NOMO-1 treated with DMSO at 0.1 percent for 48 hours (cell line): ENCODE results near the gene DMRTA1.
"Not testable (repeated sequence)": the region's sequence is repeated elsewhere in the genome, so short reads cannot be mapped to it uniquely, and the experiment has no call there.

Source experiments
- DNase-seq: peaks from one replicate; lab custom pipeline; 2025; ENCODE audit not compliant: unreplicated experiment; lab: John Stamatoyannopoulos, UW

The DMRTA1 gene

DNA sequence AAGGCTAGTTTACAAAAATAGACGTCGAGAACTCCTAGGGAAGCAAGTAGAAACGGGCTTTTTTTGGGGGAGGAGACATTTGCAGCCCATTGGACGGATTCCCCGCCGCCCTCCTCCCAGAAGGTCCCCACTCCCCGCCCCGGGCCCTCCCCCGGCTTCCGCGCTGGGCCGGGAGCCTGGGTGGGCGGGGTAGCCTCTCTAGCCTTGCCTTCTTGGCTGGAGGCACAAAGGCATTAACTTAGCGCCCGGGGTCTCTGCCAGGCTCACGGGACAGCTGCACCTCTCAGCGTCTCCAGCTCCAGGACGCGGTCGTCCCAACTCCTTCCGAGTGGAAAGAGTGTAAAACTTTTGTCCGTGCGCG lies at the start of gene DMRTA1:
Gene DMRTA1 (plus strand): TSS at position 236 of the 361 bp plus-strand sequence. CDS start 242 bp downstream, outside the sequence.
- no peak for DNase-seq

- no peak for DNase-seq
These were observed 45.0 kb upstream of the DMRTA1 start for GRCh38 chr9:22401671-22402070.

GRCh38 chr9:22405869-22406659 lies 40.6 kb upstream of the DMRTA1 start:
- DNase-seq: no peak

DNA sequence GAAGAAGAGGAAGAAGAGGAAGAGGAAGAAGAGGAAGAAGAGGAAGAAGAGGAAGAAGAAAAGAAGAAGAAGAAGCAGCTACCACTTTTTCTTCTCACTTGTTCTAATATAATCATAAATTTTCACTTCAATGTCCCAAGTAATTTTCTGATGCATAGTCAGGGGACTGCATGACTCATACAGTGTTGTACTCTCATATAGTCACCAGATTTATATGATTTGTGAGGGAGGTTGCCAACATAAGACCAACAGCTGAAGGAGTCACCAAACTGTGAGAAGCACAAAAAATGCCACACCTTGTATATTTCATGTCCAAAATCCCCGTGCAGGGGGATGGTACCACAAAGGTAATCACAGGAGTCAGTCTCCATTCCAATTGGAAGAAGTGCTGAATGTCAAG lies 32.7 kb upstream of the DMRTA1 start:
- no peak for DNase-seq

- no peak for DNase-seq
These were observed 30.5 kb upstream of the DMRTA1 start for GRCh38 chr9:22415941-22416691.

- DNase-seq: no peak
These were observed 29.9 kb upstream of the DMRTA1 start for GRCh38 chr9:22416692-22417060.

DNA sequence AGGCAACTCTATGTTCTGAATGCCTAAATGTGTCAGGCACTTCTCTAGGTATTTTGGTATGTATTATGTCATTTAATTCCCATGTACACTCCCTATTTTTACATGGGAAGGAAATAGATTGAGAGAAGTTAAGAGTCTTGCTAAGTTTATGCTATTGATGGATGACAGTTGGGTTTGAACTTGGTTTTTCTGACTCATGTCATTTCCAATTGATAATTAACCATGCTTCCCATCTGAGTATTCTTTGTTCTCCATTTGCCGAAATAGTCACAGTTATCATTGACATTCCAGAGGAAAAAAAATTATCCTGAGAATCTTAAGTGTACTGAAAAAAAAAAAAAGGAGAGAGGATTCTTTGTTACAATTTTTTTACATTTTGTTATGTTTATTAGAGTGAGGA lies 23.1 kb upstream of the DMRTA1 start:
- DNase-seq: no peak

DNA sequence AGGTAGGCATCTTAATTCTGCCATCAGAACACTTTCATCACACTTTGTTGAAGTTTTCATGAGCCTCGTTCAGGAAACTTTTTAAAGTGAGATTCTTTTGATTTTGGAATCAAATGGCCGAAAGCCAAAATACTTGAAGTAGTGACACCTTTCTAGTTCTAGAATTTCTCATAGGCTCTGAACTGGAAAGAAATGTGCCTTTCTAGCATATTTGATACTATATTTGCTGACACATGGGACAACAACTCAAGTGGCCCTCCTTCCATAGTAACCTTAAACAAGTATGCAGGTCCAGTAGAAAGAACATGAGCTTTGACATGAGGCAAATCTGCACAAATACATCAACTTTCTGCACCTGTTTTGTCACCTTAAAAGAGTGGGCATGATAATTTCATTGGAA lies 22.0 kb upstream of the DMRTA1 start:
- no peak for DNase-seq

- DNase-seq: no peak
These were observed 21.1 kb upstream of the DMRTA1 start for GRCh38 chr9:22425551-22425950.

- no peak for DNase-seq
These were observed 19.3 kb upstream of the DMRTA1 start for GRCh38 chr9:22427226-22427880.

GRCh38 chr9:22433691-22434090 lies 12.9 kb upstream of the DMRTA1 start:
- no peak for DNase-seq

DNA sequence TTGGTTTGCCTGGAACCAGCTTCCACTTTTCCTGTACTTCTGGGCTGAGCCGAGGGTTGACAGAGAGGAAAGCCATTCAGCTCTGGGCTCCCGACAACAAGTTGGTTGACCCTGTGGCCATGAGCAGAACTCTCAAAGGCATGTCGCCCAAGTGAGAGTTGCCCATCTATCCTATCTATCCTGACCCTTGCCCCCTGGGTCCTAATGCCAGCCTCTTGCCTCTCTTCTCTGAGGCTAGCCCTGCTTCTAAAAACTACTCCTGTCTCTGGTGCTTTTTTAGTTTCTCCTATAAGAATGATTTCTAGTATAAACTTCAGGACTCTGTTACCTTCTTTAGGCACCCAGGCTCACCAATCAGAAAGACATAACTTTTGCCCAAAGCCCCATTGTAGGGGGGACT lies 11.4 kb upstream of the DMRTA1 start:
- not testable (repeated sequence) for DNase-seq

- not testable (repeated sequence) for DNase-seq
These were observed 9.1 kb upstream of the DMRTA1 start for GRCh38 chr9:22437461-22438067.

GRCh38 chr9:22440841-22441240 lies 5.8 kb upstream of the DMRTA1 start:
- DNase-seq: no peak

GRCh38 chr9:22446950-22447617 lies 460 bp downstream of the DMRTA1 start:
- DNase-seq: no peak

- no peak for DNase-seq
These were observed 1.1 kb downstream of the DMRTA1 start for GRCh38 chr9:22447618-22448305.

GRCh38 chr9:22449719-22450118 lies 3.1 kb downstream of the DMRTA1 start:
- no peak for DNase-seq

- DNase-seq: no peak
These were observed 5.9 kb downstream of the DMRTA1 start for GRCh38 chr9:22452415-22453010.

- DNase-seq: no peak
These were observed 7.4 kb downstream of the DMRTA1 start for GRCh38 chr9:22454016-22454415.

DNA sequence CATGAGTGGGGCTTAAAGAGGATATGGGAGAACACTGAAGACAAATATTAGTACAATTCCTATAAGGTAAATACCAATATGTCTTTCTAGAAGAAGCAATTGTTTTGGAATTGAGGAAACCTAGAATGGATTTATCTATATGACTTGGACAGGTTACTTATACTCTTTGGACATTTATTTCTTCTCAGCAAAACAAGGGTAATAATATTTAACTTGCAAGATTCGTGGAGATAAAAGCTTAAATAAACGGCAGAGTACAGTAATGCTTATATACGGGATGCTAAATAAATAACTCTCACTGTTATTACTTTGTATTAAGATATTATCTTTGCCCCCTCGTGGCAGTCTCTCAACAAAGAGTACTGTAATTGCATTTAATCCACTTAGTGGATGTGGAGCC lies 8.6 kb downstream of the DMRTA1 start:
- no peak for DNase-seq
